GM19468 (cell line): ENCODE data around the gene TOR1AIP1.

ENCODE experiments used
- ATAC-seq: cut with Tn5 transposase; IDR thresholded peaks from one replicate; pipeline ENCODE4 v1.9.1; 2021; ENCODE audit warnings: mild to moderate bottlenecking, moderate library complexity, moderate number of reproducible peaks; ENCODE audit not compliant: unreplicated experiment; ENCODE audit errors: extremely low read depth

TOR1AIP1 gene

DNA sequence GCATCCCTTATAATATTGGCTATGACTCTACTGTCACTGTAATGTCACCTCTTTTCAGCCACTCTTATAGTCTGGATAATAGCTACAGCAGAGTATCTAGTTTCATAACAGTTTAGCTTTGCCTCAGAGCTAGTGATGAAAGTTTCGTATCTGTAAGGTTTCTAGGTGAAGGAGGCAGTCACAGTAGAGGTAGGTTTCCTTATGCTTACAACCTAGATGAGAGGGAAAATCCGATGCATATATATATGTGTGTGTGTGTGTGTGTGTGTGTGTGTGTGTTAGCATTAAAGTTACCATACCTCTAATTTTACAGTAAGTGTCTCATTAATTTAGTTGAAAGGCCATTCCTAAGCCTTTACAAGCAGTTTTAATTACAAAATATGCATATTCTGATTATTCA lies 2.3 kb upstream of the TOR1AIP1 start:
- no peak for ATAC-seq

- ATAC-seq = no peak
Observed at GRCh38 chr1:179881642-179882252, 338 bp upstream of the TOR1AIP1 start.

DNA sequence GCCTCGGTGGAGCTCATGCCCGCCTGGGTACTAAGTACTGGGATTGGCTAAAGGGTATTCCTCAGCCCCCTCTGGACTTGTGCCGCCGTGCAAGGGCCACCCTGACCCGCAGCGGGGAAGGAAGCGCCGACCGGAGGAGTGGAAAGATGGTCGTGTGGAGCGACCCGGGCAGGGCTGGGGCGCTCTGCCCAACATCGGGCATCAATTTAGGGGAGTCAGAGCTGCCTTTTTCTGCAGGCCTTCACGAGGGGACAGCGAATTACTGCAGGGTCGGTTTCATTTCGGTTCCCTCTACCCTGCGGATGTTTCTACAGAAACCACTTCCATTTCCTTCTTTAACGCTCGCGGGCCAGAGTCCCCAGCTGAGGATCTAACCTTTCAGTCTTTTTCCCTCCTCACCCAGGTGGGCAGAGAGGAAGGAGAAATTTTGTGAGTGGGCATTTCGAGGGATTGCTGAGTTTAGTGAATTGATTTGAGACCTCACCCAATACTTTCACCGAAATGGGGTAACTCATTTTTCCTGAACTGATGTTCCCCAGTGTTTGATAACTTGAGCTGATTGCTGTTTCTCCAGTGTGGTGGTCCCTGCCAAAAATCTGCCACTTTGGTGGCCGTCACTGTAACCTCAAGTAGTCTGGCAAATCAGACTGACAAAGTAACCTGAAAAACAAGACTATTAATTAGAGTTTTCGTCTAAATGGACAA lies 1.1 kb downstream of the TOR1AIP1 start:
- ATAC-seq = no peak

DNA sequence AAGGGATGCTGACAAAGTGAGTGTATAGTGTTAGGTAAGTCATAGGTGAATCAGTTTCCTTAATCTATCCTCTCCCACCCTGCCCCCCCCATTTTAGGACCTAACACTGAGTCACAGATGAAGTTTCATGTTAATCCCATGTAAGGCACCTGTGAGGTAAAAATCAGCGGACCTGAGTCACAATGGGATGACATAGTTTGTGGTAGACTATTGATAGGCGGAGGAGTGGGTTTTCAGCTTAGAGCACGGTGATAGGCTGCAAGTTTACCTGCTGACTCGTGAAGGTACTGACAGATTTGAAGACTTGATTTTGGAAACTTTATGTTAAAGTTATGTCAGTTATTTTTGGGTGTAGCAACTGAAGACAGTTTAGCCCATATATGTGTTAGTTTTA lies 1.7 kb downstream of the TOR1AIP1 start:
- ATAC-seq = no peak

- no peak for ATAC-seq
Observed at GRCh38 chr1:179888071-179888470, 6.0 kb downstream of the TOR1AIP1 start.

DNA sequence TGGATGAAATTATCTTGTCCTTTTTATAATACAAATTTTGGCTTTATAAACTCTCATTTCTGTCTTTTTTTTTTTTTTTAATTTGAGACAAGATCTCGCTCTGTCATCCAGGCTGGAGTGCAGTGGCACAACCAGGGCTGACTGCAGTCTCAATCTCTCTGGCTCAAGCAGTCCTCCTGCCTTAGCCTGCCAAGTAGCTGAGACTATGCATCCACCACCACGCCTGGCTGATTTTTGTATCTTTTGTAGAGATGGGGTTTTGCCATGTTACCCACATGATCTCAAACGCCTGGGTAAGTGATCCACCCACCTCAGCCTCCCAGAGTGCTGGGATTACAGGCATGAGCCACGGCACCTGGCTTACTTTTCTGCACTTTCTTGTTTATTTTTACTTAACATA lies 7.5 kb downstream of the TOR1AIP1 start:
- no peak for ATAC-seq

- ATAC-seq = no peak
Observed at GRCh38 chr1:179910934-179911333, 28.8 kb downstream of the TOR1AIP1 start.

- ATAC-seq = no peak
Observed at GRCh38 chr1:179911812-179912211, 29.7 kb downstream of the TOR1AIP1 start.

- no peak for ATAC-seq
Observed at GRCh38 chr1:179917601-179918429, 35.7 kb downstream of the TOR1AIP1 start.

GRCh38 chr1:179921472-179921871 lies 39.4 kb downstream of the TOR1AIP1 start:
- ATAC-seq = no peak

DNA sequence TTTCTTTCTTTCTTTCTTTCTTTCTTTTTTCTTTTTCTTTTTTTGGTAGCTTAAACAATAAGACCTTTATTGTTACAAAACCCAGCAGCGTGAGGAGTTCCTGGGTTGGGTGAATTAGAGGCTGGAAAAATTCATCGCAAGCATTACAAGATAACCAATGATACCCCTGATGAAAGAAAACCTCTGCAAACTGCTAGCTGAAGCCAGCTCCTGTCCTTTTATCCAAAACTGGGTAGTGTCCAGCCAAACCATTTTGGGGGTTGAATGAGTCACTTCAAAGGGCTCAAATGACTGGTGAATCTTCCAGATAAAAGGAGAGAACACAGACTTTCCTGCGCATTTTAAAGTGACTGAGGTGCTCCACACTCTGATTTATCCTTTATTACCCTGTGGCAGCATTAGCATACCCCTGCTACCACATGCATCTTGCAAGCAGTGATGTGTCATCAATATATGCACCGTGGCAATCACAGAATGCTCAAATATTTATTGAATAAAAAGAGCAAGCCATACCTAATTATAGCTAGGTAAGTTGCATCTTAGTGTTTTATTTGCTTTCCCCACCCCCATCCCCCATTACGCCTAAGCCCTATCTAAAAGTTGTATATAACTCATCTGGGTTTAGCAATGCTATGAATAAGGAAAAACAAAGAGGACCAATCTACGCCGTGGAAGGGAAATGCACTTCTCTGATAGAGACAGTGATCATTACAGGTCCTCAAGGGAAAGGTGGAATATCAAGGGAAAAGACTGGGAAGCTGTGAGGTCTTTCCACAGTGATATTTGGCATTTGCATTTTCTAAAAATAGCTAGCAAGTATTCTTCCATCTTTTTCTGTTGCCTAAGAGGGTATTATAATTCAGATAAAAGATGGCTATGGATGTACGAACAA lies 40.1 kb downstream of the TOR1AIP1 start:
- ATAC-seq = no peak

- ATAC-seq = no peak
Observed at GRCh38 chr1:179923029-179923428, 40.9 kb downstream of the TOR1AIP1 start.

- ATAC-seq = no peak
Observed at GRCh38 chr1:179924268-179924667, 42.2 kb downstream of the TOR1AIP1 start.

GRCh38 chr1:179925302-179925701 lies 43.2 kb downstream of the TOR1AIP1 start:
- ATAC-seq = no peak

- ATAC-seq = no peak
Observed at GRCh38 chr1:179925922-179926849, 44.1 kb downstream of the TOR1AIP1 start.

DNA sequence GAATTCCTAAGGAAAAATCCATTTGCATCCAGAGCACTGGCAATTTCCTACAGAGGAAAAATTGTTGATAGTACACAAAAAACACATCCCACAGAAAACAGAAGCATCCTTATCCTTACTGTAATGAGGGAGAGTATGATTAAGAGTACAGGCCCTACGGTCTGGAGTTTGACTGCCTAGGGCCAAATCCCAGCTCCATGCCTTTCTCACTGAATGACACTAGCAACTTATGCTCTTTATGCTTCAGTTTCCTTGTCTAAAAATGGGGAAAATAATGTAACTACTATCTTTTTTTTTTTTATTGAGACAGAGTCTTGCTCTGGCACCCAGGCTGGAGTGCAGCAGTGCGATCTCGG lies 44.7 kb downstream of the TOR1AIP1 start:
- ATAC-seq = no peak

DNA sequence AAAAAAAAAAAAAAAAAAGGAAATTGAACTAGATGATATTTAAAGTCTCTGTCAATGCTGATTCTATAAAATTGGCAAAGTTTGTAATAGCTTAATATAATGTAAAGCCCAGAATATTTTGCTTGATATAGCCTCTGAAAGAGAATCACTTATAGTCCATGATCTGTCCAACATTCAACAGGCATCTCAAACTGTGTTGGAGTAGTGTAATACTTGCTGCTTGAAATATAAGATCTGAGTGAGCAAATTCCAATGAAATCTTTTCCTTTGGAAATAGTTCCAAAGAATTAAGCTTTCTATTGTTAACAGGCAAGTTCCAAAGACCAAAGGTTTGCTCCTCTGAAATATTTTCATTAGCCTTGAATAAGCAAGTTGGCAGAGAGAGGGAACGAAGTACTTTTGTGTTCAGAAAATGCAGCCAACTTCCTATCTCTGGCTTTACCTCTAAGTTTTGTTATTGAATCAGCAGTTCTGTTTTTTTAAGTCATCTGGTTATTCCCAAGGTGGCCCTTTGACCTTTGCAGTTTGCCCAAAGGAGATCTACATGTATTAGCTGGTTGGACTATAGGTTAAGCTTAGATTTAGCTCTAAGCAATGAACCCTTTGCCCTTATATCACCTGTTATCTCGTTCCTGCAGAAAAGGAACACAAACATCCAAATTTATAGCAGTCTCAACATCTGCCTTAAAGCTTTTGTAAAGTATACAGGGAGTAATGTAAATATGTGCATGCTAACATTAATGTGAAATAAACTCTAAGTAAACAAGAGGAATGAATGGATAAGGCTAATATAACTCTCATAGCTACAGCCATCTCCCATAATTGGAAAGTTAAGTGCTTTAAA lies 48.1 kb downstream of the TOR1AIP1 start:
- no peak for ATAC-seq

DNA sequence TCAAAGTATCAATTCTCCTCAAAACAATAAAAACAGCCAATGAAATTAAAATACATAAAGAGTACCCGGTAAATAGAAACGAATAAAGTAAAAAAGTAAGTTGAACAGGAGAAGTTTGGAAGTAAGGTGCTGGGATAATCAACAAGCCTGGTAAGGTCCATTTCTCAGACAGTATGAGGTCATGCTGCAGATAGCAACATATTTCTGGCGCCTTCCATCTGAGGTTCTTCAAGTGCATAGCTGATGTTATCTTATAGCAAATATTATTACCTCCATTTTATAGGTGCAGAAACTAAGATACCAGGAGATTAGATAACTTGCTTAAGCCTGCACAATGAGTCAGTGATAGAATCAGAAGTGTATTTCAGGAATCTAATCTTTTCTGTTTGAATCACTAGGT lies 48.8 kb downstream of the TOR1AIP1 start:
- ATAC-seq = no peak
